BJ (cell line): ENCODE measurements around the gene ELF2. TPM values are rescaled to one million over a fixed set of nuclear protein-coding genes. Genes with fewer than 3 reads are reported as not detected.
"Not testable (repeated sequence)": the region's sequence is repeated elsewhere in the genome, so short reads cannot be mapped to it uniquely, and the experiment has no call there.

Experiments
- CTCF ChIA-PET: fragments of 350-600 bp; formaldehyde crosslinking; extraction: SDS; loops from one replicate; lab custom pipeline; 2021; ENCODE audit warnings: antibody characterized with exemption, inconsistent platforms; lab: Yijun Ruan, JAX
- POLR2A ChIA-PET: fragments of 300-600 bp; sonication (Branson Sonifier 250); formaldehyde crosslinking; extraction: SDS; loops from one replicate; lab custom pipeline; 2021; ENCODE audit warnings: antibody characterized with exemption; lab: Charles Lee
- DNase-seq: peaks from one replicate; pipeline ENCODE4 v3.0.0-alpha.2; 2011; ENCODE audit warnings: low read depth
- H3K27me3 ChIP-seq: 2 replicates; pipeline ENCODE4 v1.6.0; 2011; ENCODE audit warnings: low read length; ENCODE audit not compliant: control insufficient read depth, insufficient read depth
- H3K36me3 ChIP-seq: 2 replicates; pipeline ENCODE4 v1.5.1; 2011; ENCODE audit warnings: low read length; ENCODE audit not compliant: control insufficient read depth, insufficient read depth
- H3K4me3 ChIP-seq: 2 replicates; pipeline ENCODE4 v1.5.1; 2011; ENCODE audit warnings: low read depth, mild to moderate bottlenecking, control low read depth, low read length
- polyA plus RNA-seq: library from polyadenylated mRNA; depleted of rRNA; stranded (reverse); fragments of >200 nt; gene quantifications from 2 replicates; pipeline ENCODE4 v1.2.3, GENCODE V29; 2011
- TF ChIP-seq, protein P1 (sequence below): IDR thresholded peaks from 2 replicates; pipeline ENCODE4 v1.5.1; 2011; ENCODE audit warnings: low read depth, mild to moderate bottlenecking, control low read depth, inconsistent platforms, low read length, moderate library complexity; ENCODE audit not compliant: insufficient read depth

Gene ELF2
- polyA plus RNA-seq, 1 experiment: 23.9 TPM

GRCh38 chr4:139077567-139078355, 99.3 kb downstream of the ELF2 start:
- no peak overlapping the region for H3K4me3 ChIP-seq
- ChIA-PET POLR2A (no interaction called here), CTCF (interaction anchor here (0.7 kb wide), 1 partner anchor 47 kb away, joined by 3 read pairs; no protein-coding TSS in a partner anchor)
- no peaks in the 10 kb centered on the region for H3K27me3 ChIP-seq
- TF ChIP-seq, protein P1, sequence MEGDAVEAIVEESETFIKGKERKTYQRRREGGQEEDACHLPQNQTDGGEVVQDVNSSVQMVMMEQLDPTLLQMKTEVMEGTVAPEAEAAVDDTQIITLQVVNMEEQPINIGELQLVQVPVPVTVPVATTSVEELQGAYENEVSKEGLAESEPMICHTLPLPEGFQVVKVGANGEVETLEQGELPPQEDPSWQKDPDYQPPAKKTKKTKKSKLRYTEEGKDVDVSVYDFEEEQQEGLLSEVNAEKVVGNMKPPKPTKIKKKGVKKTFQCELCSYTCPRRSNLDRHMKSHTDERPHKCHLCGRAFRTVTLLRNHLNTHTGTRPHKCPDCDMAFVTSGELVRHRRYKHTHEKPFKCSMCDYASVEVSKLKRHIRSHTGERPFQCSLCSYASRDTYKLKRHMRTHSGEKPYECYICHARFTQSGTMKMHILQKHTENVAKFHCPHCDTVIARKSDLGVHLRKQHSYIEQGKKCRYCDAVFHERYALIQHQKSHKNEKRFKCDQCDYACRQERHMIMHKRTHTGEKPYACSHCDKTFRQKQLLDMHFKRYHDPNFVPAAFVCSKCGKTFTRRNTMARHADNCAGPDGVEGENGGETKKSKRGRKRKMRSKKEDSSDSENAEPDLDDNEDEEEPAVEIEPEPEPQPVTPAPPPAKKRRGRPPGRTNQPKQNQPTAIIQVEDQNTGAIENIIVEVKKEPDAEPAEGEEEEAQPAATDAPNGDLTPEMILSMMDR: no peak
- no peak for DNase-seq
- H3K36me3 ChIP-seq: no peaks in the 10 kb centered on the region; the same call in 1 of the 2 replicates

GRCh38 chr4:139076016-139076744, 100.8 kb downstream of the ELF2 start:
- TF ChIP-seq, protein P1: no peak
- ChIA-PET CTCF (interaction anchor here (0.8 to 1.1 kb wide), 2 partner anchors 23 to 46 kb away, joined by 3 to 4 read pairs; no protein-coding TSS in a partner anchor), POLR2A (no interaction called here)
- H3K36me3 ChIP-seq: peaks cover 2% of the 10 kb centered on the region
- H3K27me3 ChIP-seq: no peaks in the 10 kb centered on the region
- no peak for DNase-seq
- no peak overlapping the region for H3K4me3 ChIP-seq

DNA sequence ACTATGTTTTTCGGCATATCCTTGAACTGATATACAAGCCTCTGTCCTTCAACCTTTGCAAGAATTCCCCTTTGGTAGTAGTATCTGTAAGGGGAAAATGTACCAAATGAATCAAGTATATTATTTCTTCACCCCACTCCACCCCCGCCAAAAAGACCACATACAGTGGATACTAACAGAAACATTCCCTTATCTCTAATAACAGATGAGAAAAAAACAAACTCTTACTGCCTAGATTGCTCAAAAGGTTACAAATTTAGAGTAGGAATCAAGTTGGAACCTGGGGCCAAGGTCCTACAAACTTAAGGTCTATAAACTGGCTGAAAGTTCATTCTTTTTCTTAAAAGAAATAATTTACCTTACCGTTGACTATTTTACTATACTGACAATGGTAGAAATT, 116.4 kb downstream of the ELF2 start:
- Histone ChIP-seq H3K36me3 (peaks cover 9% of the 10 kb centered on the region), H3K27me3 (no peaks in the 10 kb centered on the region), H3K4me3 (no peak overlapping the region)
- DNase-seq: no peak
- TF ChIP-seq, protein P1: no peak
- POLR2A ChIA-PET: no interaction called here
- CTCF ChIA-PET: no interaction called here

GRCh38 chr4:139059026-139059425, 118.0 kb downstream of the ELF2 start:
- POLR2A ChIA-PET, H3K36me3 ChIP-seq: not testable (repeated sequence)
- CTCF ChIA-PET: interaction anchor here (0.5 to 1.2 kb wide), 3 partner anchors 21 to 76 kb away, joined by 3 read pairs; no protein-coding TSS in a partner anchor

GRCh38 chr4:139054791-139055505, 122.1 kb downstream of the ELF2 start:
- H3K27me3 ChIP-seq: no peaks in the 10 kb centered on the region
- TF ChIP-seq, protein P1: no peak
- H3K4me3 ChIP-seq: no peak overlapping the region
- ChIA-PET POLR2A (no interaction called here), CTCF (interaction anchor here (1.9 kb wide), 1 partner anchor 10 kb away, joined by 7 read pairs; no protein-coding TSS in a partner anchor)
- peaks cover 6% of the 10 kb centered on the region for H3K36me3 ChIP-seq
- DNase-seq: no peak

More at GRCh38 chr4:139059026-139059425, 118.0 kb downstream of the ELF2 start:
- H3K27me3 ChIP-seq, H3K4me3 ChIP-seq, DNase-seq: not testable (repeated sequence)
